ENCODE results near the gene VCAN. TPM values are rescaled to one million over a fixed set of nuclear protein-coding genes. Genes with fewer than 3 reads are reported as not detected.

VCAN gene
- total and polyA plus RNA-seq, 2 of the 8 experiments (the other 6 are each of a cell fraction or from before 2014, with no cell fraction given) = 146 to 404 TPM

- no peaks in the 10 kb centered on the region for H3K4me1 ChIP-seq (replicated peaks in 1 of 4; ENCODE audit: control insufficient read depth in 3 of 4, insufficient read depth in 4 of 4, low read length in 3 of 4)
- H4K5ac ChIP-seq (ENCODE audit: insufficient read length, low read depth, low read length) = no peak overlapping the region
- no peaks in the 10 kb centered on the region for H3K79me1 ChIP-seq (ENCODE audit: low read depth, low read length)
- H2BK5ac ChIP-seq (ENCODE audit: low read depth, low read length) = no peak overlapping the region
- no peak for DNase-seq (ENCODE audit: low read depth in 1 of 2, low spot score in 2 of 2)
- no peak overlapping the region for H4K91ac ChIP-seq (replicated peaks; ENCODE audit: insufficient read length, low read length)
- H3K4ac ChIP-seq (replicated peaks; ENCODE audit: insufficient read length, low read depth, low read length) = no peak overlapping the region
- no peaks in the 10 kb centered on the region for H3K27me3 ChIP-seq (replicated peaks in 1 of 4; ENCODE audit: control insufficient read depth in 3 of 4, extremely low read depth in 1 of 4, insufficient read depth in 3 of 4, low read length in 3 of 4)
- H2AFZ ChIP-seq (ENCODE audit: low read length) = no peak overlapping the region
- ChIA-PET CTCF (ENCODE audit: partially characterized antibody) (no interaction called here), POLR2A (ENCODE audit: partially characterized antibody) (no interaction called here)
- no peaks in the 10 kb centered on the region for H3K9me3 ChIP-seq (ENCODE audit: insufficient read depth in 2 of 2, low read depth in 1 of 2, low read length in 1 of 2)
- H2AK5ac ChIP-seq (ENCODE audit: low read depth, low read length) = no peak overlapping the region
- H3K4me3 ChIP-seq (ENCODE audit: extremely low read depth in 1 of 4, insufficient read depth in 2 of 4, low read depth in 3 of 4, low read length in 4 of 4) = no peak overlapping the region
- no peaks in the 10 kb centered on the region for H3K23me2 ChIP-seq (ENCODE audit: low read depth, low read length)
- H3K79me2 ChIP-seq (ENCODE audit: control insufficient read depth in 1 of 2, insufficient read depth in 2 of 2, low read length in 2 of 2) = no peaks in the 10 kb centered on the region
- H3K23ac ChIP-seq (ENCODE audit: insufficient read length) = no peak overlapping the region
- no peak overlapping the region for H3K14ac ChIP-seq (ENCODE audit: insufficient read length)
- H2BK12ac ChIP-seq (ENCODE audit: low read depth, low read length) = no peak overlapping the region
- no peak overlapping the region for H3K4me2 ChIP-seq (ENCODE audit: insufficient read depth in 1 of 2, low read depth in 2 of 2, low read length in 2 of 2)
- no peak overlapping the region for H2BK20ac ChIP-seq (ENCODE audit: low read length)
- no peaks in the 10 kb centered on the region for H4K20me1 ChIP-seq (replicated peaks in 1 of 2; ENCODE audit: control insufficient read depth in 1 of 2, insufficient read depth in 2 of 2, low read length in 2 of 2)
- no peak overlapping the region for H3K18ac ChIP-seq (ENCODE audit: extremely low read depth, low read length)
- no peak overlapping the region for H3K9ac ChIP-seq (replicated peaks in 1 of 4; ENCODE audit: extremely low read depth in 1 of 4, low read depth in 3 of 4, low read length in 3 of 4)
- H3K27ac ChIP-seq (ENCODE audit: low read depth, low read length) = no peak overlapping the region
- H3K36me3 ChIP-seq (ENCODE audit: control insufficient read depth in 2 of 4, insufficient read depth in 4 of 4, low read length in 3 of 4) = no peaks in the 10 kb centered on the region
- no peak overlapping the region for H4K8ac ChIP-seq (ENCODE audit: extremely low read depth, insufficient read depth, low read length)
- H3K56ac ChIP-seq (replicated peaks; ENCODE audit: insufficient read length, low read depth, low read length) = no peak overlapping the region
- H2BK120ac ChIP-seq (replicated peaks; ENCODE audit: low read depth, low read length) = no peak overlapping the region
- no peak overlapping the region for H2BK15ac ChIP-seq (ENCODE audit: low read length)
- no peak for FAIRE-seq
- 84% methylated on average over 3 of the region's 3 CpGs; no CpG with 5 or more reads in 1 of the 2 experiments for WGBS, 2 experiments (ENCODE audit: extremely low coverage in 1 of 2, insufficient coverage in 1 of 2, insufficient read length in 1 of 2, insufficient replicate concordance in 2 of 2, low coverage in 1 of 2, low lambda C conversion rate in 2 of 2, missing lambda C conversion rate in 1 of 2)
- no peak for TF ChIP-seq POLR2A (IDR thresholded peaks at IDR 0.05; ENCODE audit: control extremely low read depth in 1 of 2, low read depth in 2 of 2, low read length in 2 of 2)
- TF ChIP-seq TEAD4 (IDR thresholded peaks at IDR 0.05; ENCODE audit: low read depth, low read length) = no peak
- TF ChIP-seq RNF2 (IDR thresholded peaks at IDR 0.05; ENCODE audit: borderline replicate concordance, low read depth, low read length, missing control alignments, poor library complexity, severe bottlenecking) = no peak
- no peak for TF ChIP-seq SRF (IDR thresholded peaks at IDR 0.05; ENCODE audit: low read depth, low read length)
- no peak for TF ChIP-seq EGR1 (IDR thresholded peaks at IDR 0.05; ENCODE audit: borderline replicate concordance, low read depth, low read length)
- no peak for TF ChIP-seq KDM1A (IDR thresholded peaks at IDR 0.05; ENCODE audit: borderline replicate concordance, low read length)
- TF ChIP-seq CTBP2 (IDR thresholded peaks at IDR 0.05; ENCODE audit: borderline replicate concordance, insufficient read depth, insufficient read length, low read length) = no peak
- no peak for TF ChIP-seq SIX5 (IDR thresholded peaks at IDR 0.05; ENCODE audit: low read depth, low read length)
- TF ChIP-seq TBP (IDR thresholded peaks at IDR 0.05; ENCODE audit: low read depth, low read length) = no peak
- no peak for TF ChIP-seq BRCA1 (IDR thresholded peaks at IDR 0.05; ENCODE audit: low read depth, low read length)
- no peak for TF ChIP-seq CHD2 (IDR thresholded peaks at IDR 0.05; ENCODE audit: low read length)
- no peak for TF ChIP-seq KDM5A (IDR thresholded peaks at IDR 0.05; ENCODE audit: low read length)
- TF ChIP-seq CEBPB (IDR thresholded peaks at IDR 0.05; ENCODE audit: low read depth, low read length) = no peak
- TF ChIP-seq SP2 (IDR thresholded peaks at IDR 0.05; ENCODE audit: low read length) = no peak
- no peak for TF ChIP-seq SUZ12 (IDR thresholded peaks at IDR 0.05; ENCODE audit: low read length)
- TF ChIP-seq EP300 (IDR thresholded peaks at IDR 0.05; ENCODE audit: borderline replicate concordance in 1 of 2, low read depth in 2 of 2, low read length in 2 of 2) = no peak
- no peak for TF ChIP-seq CHD1 (IDR thresholded peaks at IDR 0.05; ENCODE audit: low read depth, low read length)
Observed at GRCh38 chr5:83443534-83443933, 28.0 kb upstream of the VCAN start.

Measured in H1 (cell line).